Right lobe of liver (tissue), 4 donors: ENCODE data around the gene NFIA.

Experiments
- CTCF ChIP-seq, 4 donors: fragments of 200-600 bp in 3 of 4; fragments of 450-650 bp in 1 of 4; IDR thresholded peaks; one replicate each; pipeline versions ENCODE4 v1.5.1 to v1.8.0; 2016 to 2022; ENCODE audit warnings: antibody characterized with exemption in 4 of 4, mild to moderate bottlenecking in 2 of 4
- POLR2A ChIP-seq: fragments of 450-650 bp; IDR thresholded peaks from one replicate; pipeline ENCODE4 v1.6.1; 2017; ENCODE audit warnings: antibody characterized with exemption, mild to moderate bottlenecking
- donor health status: DM: no; HTN: no; CAD: no.
- donor health status: DM: no; HTN: no; CAD: no.
- donor health status: DM: no; HTN: yes; CAD: no.

- TF ChIP-seq CTCF (IDR thresholded peaks at IDR 0.05): no peak
- TF ChIP-seq POLR2A: no peak
Observed at GRCh38 chr1:61181067-61182038, 99.0 kb downstream of the NFIA start.
